Measurements from ENCODE around the gene LIMS2.

Gene LIMS2

DNA sequence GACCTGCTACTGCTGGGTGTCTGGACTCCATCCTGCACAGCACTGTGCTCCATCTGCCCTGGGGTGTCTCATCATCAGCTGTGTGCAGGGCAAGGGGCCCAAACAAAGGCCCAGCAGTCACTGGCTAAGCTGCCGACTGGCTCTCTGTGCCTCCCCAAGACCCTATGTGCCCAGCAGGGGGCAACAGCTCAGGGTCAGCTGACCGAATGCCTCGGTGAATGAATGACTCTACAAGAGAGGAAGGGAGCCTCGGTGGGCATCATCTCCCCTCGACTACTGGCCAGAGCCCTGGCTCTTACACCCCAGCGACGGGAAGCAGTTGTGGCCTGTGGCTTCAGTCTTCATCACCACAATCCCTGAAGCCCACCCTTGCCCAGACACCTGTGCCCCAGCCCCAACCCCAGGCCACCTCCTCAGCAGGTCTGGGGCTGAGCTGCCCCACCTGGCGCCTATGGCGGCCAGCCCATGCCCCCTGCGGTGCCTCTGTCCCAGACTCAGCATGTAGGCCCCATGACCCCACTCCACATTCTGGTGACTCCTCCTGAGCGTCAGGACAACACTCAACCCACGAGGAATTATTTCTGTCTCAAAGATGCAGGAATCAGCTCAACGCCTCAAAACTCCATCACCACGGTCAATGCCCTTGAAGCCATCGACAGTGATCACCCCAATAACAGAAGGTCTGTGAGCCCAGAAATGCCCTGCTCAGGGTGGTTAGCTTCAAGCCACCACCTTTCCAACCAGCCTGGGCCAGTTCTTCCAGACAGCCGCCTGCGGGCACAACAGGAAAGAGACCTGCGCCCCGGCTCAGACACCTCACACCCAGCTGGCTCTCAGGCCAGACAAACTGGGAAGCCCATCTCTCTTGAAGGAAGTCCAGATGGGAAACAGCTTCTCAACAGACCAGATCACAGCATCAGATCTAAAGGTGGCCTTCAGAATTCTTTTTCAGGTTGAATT lies 31.0 kb downstream of the LIMS2 start:
- DNase-seq, result no peak

DNA sequence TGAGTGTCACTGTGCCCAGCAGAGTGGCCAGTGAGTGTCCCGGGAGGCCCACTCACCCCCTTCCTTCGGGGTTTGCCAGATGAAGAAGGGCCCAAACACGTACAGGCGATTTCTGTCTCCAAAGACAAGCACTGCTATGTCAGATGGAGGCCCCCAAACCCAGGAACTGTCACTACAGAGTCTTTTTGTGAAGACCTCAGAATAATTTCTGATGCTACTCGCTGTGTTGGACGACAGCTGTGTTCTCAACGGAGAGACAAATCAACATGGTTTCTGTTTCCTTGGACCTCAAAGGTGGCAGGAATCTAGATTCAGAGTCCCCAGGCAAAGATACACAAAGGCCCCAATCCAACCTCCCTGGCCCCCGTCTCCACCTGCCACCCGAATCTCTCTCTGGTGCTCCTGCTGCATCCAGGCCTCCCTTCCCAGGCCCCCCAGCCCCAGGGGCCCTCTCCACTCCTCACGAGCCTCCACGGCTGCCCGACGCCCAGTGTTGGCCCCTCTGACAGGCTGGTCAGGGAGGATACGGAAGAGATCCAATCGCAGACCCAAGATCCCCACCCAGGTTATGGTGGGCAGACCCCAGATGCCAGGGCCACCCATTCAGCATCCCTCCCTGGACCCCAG lies 31.8 kb downstream of the LIMS2 start:
- no peak for DNase-seq

DNA sequence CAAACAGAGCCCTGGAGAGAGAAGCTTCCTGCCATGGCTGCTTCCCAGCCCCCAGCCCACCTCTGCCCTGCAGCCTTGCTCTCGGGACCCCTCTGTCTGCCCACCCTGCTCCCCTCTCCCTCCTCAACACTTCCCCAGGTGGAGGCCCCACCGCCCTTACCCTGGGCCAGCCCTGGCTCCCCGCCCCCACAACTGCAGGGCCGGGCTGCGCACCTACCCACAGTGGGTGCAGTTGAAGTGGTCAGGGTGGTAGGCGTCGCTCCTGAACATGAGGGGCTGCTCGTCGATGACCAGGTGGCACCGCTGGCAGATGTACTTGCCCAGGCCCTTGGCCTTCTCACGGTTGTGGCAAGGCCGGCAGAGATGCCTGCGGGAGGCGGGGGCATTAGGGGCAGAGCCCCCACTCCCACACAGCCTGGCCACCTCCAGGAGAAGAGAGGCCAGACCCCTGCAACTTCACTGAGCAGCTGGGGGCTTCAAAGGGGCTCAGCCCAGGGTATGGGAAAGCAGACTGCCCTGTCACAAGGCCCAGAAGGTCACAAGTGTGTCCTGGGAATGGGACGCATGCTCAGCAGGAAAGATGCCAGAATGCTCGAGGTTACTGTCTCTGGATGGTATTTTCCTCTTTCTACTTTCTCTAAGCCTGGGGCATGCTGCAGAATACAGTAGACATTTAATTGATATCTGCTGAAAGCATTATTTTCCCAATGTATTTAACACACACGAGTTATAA lies 32.5 kb downstream of the LIMS2 start:
- no peak for DNase-seq

DNA sequence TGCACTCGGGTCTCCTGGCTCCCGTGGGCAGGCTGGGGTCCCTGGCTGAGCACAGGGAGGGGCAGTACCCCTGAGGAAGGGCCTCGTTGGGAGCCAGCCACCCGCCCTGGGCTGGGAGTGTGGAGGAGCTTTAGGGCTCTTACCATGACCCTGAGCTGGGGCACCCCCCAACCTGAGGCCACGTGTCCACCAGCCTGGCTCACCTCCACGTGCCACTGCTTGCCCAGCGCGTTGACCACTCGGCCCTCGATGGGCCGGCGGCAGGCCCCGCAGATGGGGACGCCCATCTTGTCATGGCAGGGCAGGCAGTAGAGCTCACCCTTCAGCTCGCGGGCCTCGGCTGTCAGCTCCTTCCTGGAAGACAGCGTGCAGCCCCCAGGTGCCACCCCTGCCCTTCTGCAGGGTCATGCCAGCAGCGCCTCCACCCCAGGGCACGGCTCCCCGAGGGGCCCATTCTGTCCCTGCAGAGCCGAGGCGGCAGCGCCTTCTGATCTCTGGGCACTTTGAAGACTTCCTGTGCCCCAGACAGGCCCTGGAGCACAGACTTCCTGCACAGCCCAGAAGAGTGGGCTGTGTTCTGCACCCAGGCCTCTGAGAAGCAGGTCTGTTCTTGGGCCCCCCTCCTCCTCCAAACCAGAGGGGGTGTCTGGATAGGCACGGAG lies 33.4 kb downstream of the LIMS2 start:
- no peak for DNase-seq

DNA sequence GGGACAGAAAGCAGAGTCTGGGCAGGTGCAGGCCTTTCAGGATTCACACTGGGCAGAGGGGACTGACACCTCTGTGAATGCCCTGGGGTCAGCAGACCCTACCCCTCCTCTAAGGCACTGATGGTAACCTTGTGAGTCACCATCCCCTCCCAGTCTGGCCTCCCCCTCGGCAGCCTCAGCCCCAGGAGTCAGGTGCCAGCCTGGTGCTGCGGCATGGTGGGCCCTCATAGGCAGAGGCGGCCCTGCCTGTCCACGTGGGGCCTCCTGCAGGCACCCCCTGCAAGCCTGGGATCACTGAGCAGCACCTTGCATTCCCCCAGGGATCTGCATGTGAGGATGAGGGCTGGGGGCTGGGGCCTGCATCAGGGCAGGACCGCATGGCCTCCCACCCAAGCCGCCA lies 34.2 kb downstream of the LIMS2 start:
- DNase-seq, result no peak

DNA sequence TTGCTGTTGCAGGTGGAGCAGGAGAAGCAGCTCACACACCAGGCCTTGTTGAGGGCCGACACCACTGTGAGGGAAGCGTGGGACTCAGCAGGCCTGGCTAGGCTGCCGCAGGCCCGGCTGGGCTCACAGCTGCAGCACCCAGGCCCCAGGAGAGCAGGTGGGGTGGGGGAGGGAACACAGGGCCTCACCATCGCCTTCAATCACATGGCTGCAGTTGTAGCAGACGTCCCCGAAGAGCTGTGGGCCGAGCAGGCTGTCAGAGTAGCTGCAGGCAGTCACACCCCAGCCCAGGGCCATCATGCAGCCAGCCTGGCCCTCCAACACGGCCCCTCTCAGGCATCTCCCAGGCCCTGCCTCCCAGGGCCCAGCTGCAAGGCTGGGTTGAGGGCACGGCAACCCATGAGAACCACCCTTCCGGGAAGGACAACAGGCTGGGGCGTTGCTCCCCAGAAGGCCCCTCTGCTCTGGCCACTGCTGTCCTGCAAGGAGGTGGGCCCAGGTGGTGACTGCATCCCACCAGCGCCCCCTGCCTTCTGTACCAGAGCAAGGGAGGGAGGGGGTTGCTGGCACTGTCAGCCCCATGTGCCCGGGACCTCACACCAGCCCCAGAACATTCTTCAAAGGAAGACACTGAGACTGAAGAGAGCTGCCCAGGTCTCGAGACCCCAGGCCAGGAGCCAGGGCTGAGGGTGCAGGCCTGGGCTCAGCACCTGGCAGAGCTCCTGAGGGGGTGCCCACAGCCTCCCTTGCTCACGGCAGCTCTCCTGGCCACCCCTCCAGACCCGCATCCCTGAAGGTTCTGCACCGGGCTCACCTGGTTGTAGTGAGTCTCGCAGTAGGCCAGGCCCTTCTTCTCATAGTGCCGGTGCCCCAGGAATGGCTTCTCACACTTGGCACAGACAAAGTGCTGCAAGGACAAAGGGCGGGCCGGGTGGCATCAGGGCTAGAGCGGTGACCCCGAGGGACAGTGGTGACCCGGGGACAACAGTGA lies 35.0 kb downstream of the LIMS2 start:
- no peak for DNase-seq

DNA sequence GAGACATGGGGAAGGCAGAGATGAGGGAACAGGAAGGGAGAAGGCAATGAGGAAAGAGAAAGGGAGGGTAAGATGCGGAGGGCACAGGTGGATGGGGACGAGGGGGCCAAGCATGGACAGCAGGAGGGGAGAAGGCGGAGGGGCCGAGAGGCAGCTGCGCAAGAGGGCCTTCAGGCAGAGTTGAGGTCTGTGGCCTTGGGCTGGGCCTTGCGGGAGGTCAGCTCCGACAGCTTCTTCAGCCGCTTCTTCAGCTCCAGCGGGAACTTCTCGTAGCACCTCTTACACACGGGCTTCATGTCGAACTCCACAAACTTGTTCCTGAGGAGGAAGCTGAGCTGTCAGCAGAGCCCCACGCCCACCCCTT lies 36.2 kb downstream of the LIMS2 start:
- DNase-seq, result no peak

DNA sequence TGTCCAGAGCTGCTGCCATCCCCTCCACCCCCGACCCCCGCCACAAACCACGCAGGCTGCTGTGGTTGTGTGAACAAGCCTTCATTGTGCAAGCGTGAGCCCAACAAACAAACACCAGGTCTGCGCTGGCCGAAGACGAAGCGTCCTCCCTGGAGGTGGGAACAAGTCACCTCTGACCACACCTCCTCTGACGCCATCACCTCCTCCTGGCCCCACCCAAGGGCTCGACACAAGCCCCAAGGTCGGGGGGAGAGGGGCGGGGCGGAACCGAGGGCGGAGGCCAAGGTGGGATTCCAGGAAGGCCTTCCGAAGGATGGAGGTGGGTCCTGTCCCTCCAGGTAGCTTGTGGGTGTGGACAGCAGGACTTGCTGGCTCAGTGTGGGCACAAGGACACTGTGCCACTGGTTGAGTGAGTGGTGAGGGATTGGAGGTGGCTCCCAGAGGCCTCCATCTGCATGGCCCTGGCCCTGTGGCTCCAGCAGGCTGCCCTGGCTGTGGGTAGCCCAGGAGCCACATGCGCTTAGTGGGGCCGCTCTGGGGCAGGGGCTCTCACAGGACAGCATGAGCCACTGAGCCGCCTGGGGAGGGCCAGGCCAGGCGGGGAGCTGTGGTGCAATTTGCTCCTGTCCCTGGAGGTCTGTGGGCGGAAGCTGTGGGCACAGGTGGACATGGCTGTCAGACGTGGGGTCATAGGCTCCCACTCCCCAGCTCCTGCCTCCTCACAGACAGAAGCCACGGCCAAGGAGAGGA lies 36.8 kb downstream of the LIMS2 start:
- no peak for DNase-seq

DNA sequence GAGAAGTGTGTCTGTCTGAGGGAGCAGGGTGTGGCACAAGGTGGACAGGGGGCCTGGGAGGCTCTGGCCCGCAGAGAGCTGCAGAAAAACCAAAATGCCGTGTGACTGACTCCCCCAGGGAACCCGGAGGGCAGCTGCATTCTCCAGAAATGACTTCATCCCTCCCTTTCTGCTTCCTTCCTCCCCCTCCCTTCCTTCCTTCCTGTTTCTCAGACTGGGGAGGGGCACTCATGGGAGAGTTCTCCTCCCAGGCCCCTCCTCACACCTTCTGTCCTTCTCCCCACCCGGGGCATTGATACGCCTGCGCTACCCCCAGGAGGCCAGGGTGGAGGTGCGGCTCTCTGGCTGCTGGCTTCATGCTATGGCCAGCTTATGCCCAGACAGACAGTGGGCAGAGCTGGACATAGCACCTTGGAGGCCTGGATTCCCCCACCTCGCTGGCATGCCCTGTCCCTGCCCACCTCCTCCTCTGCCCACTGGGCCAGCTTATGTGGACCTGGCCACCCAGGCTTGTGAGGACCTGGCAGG lies 37.5 kb downstream of the LIMS2 start:
- DNase-seq, result no peak

DNA sequence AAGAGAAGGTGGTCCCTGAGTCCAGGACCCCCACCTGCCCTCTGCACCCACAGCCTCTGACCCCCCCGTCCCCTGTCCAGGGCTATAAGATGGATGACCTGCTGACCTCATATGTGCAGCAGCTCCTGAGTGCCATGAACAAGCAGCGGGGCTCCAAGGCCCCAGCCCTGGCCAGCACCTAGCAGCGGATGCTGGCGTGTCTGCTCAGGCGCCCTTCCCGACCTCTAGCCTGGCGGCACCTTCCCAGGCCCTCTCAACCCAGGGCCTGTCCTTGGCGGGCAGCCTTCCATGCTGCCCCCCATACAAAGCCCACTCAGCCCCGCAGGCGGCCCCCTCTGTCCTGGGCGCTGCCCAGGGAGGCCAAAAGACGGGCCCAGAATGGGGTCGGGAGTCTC lies 38.1 kb downstream of the LIMS2 start:
- no peak for DNase-seq

DNA sequence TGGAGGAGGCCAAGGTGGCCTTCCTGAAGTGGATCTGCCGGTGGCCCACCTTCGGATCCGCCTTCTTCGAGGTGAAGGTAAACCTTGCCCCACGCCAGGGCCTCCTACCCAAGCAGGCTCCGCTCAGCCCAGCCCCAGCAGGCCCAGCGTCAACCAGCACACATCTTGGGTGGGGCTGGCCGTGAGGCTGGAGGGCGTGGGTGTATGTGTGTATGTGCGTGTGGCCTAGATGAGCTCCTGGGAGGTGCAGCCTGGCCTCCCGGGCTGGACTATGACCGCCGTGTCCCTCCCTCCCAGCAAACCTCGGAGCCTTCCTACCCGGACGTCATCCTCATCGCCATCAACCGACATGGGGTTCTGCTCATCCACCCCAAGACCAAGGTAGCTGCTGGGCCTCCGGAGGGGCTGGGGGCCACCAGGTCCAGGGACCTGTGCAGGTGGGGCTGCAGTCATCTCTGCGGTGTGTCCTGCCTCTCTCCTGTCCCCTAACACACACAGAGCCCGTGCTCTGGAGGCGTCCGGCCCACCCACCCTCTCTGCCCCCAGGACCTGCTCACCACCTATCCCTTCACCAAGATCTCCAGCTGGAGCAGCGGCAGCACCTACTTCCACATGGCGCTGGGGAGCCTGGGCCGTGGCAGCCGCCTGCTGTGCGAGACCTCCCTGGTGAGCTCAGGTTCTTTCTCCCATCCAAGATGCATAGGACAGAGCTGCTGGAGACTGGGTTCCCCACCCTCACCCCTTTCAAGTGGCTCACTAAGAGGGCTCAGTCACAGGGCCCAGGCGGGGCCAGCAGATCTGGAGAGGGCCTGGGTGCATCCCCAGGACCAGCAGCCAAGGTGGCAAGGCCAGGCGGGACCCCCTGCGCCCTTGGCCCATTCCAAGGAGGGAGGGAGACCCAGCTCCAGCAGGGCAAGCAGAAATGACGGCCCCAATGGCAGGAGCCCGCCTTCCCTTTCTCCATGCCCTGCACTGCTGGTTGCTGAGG lies 38.8 kb downstream of the LIMS2 start:
- no peak for DNase-seq

DNA sequence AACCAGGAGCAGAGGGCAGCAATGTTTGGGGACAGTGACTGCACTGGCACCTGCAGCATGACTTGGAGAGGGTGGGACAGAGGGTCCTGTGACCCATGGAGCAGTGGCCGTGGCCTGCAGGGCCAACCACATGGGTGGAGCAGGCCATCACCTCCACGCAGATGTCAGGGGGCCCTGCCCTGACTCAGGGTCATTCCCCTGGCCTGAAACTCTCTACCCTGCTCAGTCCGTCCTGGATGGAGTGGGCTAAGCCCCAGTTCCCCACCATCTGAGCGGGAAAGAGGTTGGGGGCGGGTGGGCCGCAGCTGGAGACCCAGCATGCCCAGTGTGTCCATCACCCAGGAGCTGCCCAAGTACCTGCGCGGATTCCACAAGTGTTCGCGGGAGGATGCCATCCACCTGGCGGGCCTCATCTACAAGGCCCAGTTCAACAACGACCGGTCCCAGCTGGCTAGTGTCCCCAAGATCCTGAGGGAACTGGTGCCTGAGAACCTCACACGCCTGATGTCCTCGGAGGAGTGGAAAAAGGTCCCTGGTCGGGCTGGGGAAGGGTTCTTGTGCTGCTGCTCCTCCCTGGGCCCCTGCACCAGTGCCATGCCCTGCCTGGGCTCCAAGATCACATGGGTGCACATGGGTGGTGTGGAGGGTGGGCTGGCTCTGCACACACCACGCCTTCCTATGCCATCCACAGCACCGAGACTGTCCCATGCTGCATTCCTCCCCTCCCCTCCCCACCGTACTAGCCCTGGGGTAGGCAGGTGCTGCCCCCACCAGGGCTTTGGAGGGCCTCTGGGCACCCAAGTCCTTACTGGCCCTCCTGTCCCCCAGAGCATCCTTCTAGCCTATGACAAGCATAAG lies 39.7 kb downstream of the LIMS2 start:
- DNase-seq, result no peak

DNA sequence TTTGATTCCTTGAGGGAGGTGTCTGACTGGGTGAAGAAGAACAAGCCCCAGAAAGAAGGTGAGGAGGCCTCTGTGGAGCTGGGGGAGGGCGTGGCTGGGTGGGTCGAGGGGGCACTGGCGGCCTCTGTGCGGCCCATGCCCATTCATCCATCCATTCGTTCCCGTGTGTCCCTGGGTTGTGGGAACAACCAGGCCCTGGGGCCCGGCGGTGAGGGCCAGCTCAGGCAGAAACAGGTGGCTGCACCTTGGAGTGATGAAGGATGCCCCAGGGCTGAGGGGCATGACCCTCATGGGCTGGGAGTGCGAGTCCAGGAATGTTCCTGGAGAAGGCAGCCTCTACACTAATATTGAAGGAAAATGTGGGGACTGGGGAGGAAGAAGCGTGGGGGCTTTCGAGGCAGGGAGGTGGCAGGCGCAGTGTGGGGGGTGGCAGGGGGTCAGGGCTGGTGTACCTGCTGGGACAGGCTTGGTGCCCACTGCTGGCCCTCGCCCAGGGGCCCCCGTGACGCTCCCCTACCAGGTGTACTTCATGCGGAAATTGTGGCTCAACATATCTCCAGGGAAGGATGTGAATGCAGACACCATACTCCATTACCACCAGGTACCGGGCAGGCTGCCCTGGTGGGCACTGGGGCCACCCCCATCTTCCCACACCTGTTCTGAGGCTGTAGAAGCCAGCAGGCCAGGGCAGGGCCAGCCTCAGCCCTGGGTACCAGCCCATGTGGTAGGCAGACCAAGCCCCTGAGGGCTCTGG lies 40.5 kb downstream of the LIMS2 start:
- no peak for DNase-seq

DNA sequence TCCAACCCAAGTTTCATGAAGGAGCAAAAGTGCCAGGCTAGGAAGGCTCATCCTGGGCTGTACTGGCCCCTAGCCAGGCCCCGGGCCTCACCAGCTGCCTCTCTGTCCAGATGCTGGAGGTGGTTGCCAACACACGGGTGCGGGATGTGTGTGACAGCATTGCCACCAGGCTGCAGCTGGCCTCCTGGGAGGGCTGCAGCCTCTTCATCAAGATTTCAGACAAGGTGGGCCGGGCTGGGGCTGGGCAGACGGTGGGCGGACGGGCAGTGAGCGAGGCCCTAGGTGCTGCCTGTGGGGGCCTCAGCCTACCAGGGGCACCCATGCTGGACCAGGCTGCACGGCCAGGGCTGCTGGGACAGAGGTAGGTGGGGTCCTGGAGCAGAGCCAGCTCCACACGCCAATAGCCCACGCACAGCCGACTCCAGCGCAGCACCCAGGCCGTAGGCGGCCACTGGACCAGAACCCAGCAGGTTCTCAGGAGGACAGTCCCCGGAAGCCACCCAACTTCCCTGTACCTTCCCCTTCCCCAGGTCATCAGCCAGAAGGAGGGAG lies 41.2 kb downstream of the LIMS2 start:
- DNase-seq, result no peak

DNA sequence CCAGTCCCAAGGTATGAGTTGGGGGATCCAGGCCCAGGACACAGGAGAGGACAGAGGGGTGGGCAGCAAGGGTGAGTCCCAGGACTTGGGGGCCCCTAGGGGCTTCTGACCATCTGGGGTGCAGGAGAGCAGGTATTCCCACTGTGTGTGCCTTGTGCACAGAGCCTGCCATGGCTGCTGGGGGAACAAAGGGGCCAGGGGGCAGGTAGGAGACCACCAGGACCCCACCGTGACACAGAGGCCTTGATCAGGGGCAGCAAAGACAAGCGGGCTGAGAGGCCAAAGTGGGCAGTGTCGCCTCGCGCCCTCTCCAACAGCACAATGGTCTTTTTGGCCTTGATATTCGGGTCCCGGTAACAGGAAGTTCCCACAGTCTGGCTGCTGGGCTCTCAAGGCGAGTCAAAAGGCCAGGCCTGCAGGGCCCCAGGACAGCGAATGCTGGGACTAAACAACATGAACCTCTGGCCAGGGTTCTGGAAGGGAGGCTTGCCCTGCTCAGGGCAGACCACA lies 41.7 kb downstream of the LIMS2 start:
- DNase-seq, result no peak

DNA sequence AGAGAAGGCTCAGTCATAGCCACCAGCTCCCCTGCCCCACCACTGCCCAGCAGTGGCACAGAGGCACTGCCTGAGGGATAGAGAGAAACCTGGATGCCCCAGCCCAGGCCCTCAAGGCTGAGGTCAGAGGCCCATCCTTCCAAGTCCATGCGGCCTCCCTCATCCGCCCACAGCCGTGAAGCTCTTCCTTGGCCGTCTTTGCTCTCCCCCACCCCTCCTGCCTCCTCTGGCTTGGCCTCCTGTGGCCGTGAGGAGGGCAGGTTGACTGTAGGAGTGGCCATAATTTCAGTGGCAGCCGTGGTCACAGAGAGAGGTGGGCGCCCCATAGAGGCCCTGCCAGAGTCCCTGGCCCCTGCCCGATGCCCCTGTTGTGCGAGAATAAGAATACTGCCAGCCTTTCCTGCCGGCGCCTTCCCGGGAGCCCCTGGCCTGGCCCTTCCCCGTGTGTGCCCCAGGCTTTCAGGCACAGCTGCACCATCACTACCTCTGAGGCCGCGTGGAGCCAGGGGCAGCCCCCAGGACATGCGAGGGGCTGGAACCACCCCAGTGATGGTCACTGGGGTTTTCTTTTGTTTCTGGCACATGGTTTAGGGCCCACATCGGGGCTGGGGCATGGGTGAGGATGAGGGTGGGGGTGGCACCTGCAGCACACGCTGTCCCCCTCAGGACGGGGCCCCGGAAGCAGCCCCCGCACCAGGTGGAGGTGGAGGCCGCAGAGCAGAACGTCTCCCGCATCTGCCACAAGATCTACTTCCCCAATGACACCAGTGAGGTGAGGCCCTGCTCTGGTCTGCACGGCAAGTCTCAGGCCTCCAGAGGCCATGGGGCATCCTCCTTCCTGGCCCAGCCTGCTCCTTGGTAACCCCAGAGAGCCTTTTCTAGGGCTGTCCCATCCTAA lies 42.5 kb downstream of the LIMS2 start:
- no peak for DNase-seq
